Activated CD8-positive, alpha-beta memory T cell treated with anti-CD3 and anti-CD28 coated beads for 48 hours (primary cell): ENCODE results near the gene OPN1MW3.
"Not testable (repeated sequence)": the region's sequence is repeated elsewhere in the genome, so short reads cannot be mapped to it uniquely, and the experiment has no call there.

Experiments used
- DNase-seq, 3 experiments: peaks; one replicate each; pipeline ENCODE4 v3.0.0-alpha.2; 2020; ENCODE audit warnings: low read depth in 2 of 3, low spot score in 2 of 3

The OPN1MW3 gene

DNA sequence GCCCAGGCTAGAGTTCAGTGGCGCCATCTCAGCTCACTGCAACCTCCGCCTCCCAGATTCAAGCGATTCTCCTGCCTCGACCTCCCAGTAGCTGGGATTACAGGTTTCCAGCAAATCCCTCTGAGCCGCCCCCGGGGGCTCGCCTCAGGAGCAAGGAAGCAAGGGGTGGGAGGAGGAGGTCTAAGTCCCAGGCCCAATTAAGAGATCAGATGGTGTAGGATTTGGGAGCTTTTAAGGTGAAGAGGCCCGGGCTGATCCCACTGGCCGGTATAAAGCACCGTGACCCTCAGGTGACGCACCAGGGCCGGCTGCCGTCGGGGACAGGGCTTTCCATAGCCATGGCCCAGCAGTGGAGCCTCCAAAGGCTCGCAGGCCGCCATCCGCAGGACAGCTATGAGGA, at the start of gene OPN1MW3:
OPN1MW3 (plus strand) TSS at position 301 of the 400 bp plus-strand sequence; CDS start at position 339, 38 bp downstream.
- DNase-seq, result not testable (repeated sequence)

DNA sequence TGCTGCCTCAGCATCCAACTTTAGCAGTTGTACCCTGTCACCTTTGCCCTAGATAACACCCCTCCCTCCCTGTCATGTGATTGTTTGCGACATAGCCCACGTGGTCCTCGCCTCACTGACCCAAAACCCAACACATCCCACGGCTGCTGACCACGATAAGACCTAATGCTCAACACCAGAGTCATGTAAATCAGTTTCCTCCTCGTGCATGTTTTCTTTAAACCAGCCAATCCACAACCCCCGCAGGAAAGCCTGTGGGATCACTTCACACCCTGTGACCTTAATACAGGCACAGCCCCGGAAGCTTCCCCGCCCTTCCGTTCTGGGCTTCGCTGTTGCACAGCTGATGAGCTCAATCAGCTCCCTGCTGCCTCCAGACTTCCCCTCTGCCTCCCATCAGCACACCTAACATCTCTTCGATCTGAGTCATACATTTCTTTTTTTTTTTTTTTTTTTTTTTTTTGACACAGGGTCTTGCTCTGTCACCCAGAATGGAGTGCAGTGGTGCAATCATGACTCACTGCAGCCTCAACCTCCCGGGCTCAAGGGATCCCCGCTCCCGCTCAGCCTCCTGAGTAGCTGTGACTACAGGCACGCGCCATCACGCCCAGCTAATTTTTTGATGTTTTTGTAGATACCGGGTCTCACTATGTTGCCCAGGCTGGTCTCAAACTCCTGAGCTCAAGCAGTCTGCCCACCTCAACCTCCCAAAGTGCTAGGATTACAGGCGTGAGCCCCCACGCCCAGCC, 47.5 kb upstream of the OPN1MW3 start:
- not testable (repeated sequence) for DNase-seq

DNA sequence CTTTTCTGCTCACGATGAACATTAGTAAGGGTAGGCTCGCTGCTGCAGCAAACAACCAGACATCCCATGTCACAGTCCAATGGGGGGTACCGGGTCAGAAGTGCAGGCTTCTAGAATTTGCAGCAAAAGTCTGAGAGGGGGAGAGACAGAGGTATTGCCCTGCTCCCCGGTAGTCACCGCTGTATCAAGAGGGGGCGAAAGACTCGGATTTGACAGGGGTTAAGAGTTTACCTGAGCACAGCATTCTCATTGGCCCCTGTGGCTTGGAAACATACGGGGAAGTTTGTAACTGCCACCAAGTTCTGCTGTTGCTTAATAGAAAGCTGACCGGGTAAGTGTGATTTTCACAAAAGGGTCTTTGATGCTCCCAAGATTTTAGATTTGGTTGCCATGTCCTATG, 46.3 kb upstream of the OPN1MW3 start:
- DNase-seq, result not testable (repeated sequence)

DNA sequence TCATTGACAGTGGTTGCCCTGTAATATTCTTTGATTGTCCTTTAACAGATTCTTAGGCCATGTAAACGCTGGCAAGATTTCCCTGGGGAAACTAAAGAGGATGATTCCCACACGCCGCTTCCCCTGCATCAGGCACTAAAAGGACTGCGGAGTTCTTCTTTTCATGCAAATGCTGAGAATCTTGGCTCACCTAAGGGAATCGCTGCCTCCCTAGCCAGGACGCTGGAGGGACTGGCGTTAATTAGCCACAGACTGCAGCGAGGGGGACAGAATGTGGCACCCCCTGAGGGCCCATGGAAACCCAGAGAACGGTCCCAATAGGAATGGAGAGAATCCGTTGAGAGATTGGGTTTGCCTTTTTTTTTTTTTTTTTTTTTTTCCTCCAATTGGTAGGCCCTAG, 45.9 kb upstream of the OPN1MW3 start:
- not testable (repeated sequence) for DNase-seq

DNA sequence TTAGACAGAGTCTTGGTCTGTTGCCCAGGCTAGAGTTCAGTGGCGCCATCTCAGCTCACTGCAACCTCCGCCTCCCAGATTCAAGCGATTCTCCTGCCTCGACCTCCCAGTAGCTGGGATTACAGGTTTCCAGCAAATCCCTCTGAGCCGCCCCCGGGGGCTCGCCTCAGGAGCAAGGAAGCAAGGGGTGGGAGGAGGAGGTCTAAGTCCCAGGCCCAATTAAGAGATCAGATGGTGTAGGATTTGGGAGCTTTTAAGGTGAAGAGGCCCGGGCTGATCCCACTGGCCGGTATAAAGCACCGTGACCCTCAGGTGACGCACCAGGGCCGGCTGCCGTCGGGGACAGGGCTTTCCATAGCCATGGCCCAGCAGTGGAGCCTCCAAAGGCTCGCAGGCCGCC, 37.9 kb upstream of the OPN1MW3 start, which contains the start of gene OPN1MW2:
OPN1MW2 (plus strand) TSS at position 301 of the 400 bp plus-strand sequence; CDS start at position 361, 60 bp downstream.
- not testable (repeated sequence) for DNase-seq

DNA sequence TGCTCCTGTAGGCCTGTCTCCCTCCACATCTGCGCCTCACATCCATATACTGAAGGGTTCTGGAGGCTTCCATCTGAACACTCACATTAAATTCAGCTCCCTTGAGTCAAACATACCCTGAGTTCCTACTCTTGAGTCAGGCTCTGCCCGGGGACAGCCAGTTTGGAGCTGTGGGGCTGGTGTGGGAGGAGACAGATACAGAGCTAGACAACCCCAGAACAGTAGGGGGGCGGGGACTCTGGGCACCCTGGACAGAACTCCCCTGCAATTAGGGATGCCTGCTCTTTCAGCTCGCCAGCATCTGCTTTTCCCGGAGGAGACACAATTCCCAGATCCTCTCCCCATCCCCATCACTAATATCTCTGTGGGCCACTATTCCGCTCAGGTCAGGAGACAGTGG, 32.1 kb upstream of the OPN1MW3 start:
- DNase-seq, result not testable (repeated sequence)

DNA sequence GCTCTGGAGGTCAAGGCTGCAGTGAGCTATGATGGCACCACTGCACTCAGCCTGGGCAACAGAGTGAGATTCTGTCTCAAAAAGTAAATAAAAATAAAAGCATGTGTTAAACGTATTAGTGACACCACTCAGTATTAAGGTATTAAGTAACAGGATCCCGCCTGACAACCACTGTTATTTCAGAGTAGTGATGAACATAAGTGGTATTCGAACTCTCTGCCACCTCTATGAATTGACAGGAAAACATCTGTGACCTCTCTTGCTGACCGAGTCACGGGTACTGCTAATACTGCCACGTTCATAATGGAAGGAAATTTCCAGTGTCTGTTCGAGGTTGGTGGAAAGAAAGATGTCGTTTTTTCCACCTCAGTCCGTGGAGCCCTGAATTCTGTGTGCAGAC, 30.7 kb upstream of the OPN1MW3 start:
- DNase-seq, result not testable (repeated sequence)

DNA sequence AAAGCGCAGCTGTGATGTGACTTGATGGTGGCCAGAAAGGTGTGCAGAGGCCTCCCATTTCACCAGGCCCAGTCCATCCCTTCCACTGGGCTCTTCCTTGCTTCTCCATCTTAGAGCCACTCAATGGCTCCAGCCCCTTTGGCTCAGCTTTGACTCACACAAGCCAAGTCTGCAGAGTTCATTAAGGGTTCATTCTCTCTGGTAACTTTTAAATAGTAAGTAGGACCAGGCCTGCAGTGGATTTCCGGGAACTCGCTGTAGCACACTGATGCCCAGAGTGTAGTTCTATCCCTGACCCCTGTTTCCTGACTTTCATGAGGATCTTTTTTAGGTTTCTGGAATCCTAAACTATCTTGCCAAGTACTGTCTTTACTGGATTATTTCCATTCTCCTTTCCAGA, 25.9 kb upstream of the OPN1MW3 start:
- not testable (repeated sequence) for DNase-seq

DNA sequence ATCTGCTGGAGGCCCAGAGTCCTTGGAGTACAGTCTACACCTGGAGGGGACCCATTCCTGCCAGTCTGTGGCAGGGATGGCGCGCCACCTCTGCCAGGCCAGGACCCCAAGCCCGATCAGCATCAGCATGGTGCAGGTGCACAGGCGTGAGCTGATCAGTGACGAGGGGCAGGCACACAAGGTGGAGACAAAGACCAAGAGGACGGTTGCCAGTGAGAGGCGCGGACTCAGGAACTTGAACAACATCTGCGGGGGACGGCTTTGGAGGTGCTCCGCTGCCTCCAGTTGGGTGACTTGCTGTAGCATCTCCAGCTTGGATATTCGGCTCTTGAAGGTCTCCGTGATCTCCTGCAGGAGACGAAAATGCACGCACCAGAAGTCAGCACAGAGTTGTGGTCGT, 23.8 kb upstream of the OPN1MW3 start:
- not testable (repeated sequence) for DNase-seq

DNA sequence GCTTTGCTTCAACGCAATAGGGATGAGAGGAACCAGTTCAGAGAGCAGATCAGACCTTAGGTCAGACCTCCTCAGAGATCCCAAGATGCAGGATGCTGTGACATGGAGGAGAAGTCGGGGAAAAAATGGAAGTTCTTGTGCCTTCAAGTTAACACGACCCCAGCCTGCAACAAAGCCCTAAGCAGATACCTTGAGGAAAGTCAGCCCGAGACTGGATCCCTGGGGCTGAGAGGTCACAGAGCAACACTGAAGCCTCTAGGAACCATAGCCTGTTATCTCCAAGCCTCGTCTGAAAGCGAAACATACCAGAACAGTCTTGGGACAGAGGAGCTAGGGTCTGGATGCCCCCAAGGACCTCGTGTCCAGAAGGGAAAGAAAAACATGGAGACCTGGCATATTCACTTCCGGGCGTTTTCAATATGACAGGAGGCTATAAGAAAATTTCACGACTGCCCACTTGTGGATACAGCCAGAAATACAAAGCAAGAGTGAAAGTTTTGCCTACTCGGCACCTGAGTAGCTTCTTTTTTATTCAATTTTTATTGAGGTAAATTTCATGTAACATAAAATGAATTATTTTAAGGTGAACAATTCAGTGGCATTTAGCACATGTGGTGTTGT, 18.3 kb upstream of the OPN1MW3 start:
- DNase-seq, result not testable (repeated sequence)

DNA sequence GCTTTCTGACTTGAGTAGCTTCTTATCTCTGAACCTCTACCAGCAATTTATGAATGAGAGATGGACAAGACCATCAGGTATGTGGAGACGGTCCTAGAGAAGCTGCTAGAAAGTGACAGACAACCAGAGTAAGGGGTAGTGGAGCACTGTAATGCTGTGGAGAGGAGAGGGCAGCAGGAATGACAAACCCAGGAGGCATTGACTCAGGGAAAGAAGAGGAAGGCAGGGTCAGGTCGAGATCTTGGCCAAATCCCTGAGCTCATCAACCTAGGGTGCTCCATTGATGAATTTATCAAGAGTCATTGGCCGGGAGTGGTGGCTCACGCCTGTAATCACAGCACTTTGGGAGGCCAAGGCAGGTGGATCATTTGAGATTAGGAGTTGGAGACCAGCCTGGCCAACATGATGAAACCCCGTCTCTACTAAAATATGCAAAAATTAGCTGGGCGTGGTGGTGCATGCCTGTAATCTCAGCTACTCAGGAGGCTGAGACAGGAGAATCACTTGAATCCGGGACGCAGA, 17.3 kb upstream of the OPN1MW3 start:
- DNase-seq, result not testable (repeated sequence)

DNA sequence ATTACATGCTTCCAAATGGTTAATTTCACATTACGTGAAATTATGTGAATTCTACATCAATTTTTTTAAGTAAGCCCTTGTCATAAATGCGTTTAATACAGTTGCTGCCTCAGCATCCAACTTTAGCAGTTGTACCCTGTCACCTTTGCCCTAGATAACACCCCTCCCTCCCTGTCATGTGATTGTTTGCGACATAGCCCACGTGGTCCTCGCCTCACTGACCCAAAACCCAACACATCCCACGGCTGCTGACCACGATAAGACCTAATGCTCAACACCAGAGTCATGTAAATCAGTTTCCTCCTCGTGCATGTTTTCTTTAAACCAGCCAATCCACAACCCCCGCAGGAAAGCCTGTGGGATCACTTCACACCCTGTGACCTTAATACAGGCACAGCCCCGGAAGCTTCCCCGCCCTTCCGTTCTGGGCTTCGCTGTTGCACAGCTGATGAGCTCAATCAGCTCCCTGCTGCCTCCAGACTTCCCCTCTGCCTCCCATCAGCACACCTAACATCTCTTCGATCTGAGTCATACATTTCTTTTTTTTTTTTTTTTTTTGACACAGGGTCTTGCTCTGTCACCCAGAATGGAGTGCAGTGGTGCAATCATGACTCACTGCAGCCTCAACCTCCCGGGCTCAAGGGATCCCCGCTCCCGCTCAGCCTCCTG, 9.9 kb upstream of the OPN1MW3 start:
- not testable (repeated sequence) for DNase-seq

DNA sequence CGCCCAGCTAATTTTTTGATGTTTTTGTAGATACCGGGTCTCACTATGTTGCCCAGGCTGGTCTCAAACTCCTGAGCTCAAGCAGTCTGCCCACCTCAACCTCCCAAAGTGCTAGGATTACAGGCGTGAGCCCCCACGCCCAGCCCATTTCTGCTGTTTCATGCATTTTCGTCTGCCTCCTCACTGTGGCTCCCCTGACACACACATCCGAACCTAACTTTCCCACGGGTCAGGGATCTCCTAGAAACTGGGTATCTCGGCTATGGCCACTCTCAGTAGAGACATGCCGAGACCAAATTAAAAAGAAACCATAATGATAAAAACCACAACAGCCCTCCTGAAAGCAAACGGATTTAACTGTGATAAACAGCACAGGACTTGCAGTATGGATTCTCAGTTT, 9.3 kb upstream of the OPN1MW3 start:
- not testable (repeated sequence) for DNase-seq

DNA sequence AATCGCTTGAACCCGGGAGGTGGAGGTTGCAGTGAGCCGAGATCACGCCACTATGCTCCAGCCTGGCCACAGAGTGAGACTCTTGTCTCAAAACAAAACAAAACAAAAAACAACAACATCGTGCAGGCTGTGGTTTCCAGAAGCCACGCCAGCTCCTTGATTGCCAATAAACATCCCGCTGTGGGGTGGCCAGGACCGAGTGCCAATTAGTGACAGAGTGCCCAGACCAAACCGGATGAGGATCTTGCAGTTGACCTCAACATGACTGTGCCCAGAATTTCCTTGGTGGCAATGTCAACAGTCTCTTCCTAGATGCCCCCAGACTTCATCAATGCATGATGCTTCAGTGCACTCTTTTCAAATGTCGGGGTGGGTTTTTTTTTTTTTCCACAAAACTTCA, 1.3 kb downstream of the OPN1MW3 start:
- DNase-seq, result not testable (repeated sequence)

DNA sequence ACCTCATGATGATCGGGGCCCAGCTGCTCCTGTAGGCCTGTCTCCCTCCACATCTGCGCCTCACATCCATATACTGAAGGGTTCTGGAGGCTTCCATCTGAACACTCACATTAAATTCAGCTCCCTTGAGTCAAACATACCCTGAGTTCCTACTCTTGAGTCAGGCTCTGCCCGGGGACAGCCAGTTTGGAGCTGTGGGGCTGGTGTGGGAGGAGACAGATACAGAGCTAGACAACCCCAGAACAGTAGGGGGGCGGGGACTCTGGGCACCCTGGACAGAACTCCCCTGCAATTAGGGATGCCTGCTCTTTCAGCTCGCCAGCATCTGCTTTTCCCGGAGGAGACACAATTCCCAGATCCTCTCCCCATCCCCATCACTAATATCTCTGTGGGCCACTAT, 5.7 kb downstream of the OPN1MW3 start:
- not testable (repeated sequence) for DNase-seq

DNA sequence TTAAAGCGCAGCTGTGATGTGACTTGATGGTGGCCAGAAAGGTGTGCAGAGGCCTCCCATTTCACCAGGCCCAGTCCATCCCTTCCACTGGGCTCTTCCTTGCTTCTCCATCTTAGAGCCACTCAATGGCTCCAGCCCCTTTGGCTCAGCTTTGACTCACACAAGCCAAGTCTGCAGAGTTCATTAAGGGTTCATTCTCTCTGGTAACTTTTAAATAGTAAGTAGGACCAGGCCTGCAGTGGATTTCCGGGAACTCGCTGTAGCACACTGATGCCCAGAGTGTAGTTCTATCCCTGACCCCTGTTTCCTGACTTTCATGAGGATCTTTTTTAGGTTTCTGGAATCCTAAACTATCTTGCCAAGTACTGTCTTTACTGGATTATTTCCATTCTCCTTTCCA, 11.9 kb downstream of the OPN1MW3 start:
- not testable (repeated sequence) for DNase-seq

DNA sequence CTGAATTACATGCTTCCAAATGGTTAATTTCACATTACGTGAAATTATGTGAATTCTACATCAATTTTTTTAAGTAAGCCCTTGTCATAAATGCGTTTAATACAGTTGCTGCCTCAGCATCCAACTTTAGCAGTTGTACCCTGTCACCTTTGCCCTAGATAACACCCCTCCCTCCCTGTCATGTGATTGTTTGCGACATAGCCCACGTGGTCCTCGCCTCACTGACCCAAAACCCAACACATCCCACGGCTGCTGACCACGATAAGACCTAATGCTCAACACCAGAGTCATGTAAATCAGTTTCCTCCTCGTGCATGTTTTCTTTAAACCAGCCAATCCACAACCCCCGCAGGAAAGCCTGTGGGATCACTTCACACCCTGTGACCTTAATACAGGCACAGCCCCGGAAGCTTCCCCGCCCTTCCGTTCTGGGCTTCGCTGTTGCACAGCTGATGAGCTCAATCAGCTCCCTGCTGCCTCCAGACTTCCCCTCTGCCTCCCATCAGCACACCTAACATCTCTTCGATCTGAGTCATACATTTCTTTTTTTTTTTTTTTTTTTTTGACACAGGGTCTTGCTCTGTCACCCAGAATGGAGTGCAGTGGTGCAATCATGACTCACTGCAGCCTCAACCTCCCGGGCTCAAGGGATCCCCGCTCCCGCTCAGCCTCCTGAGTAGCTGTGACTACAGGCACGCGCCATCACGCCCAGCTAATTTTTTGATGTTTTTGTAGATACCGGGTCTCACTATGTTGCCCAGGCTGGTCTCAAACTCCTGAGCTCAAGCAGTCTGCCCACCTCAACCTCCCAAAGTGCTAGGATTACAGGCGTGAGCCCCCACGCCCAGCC, 27.3 kb downstream of the OPN1MW3 start:
- DNase-seq, result not testable (repeated sequence)

DNA sequence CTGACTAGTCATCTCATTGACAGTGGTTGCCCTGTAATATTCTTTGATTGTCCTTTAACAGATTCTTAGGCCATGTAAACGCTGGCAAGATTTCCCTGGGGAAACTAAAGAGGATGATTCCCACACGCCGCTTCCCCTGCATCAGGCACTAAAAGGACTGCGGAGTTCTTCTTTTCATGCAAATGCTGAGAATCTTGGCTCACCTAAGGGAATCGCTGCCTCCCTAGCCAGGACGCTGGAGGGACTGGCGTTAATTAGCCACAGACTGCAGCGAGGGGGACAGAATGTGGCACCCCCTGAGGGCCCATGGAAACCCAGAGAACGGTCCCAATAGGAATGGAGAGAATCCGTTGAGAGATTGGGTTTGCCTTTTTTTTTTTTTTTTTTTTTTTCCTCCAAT, 29.0 kb downstream of the OPN1MW3 start:
- not testable (repeated sequence) for DNase-seq

DNA sequence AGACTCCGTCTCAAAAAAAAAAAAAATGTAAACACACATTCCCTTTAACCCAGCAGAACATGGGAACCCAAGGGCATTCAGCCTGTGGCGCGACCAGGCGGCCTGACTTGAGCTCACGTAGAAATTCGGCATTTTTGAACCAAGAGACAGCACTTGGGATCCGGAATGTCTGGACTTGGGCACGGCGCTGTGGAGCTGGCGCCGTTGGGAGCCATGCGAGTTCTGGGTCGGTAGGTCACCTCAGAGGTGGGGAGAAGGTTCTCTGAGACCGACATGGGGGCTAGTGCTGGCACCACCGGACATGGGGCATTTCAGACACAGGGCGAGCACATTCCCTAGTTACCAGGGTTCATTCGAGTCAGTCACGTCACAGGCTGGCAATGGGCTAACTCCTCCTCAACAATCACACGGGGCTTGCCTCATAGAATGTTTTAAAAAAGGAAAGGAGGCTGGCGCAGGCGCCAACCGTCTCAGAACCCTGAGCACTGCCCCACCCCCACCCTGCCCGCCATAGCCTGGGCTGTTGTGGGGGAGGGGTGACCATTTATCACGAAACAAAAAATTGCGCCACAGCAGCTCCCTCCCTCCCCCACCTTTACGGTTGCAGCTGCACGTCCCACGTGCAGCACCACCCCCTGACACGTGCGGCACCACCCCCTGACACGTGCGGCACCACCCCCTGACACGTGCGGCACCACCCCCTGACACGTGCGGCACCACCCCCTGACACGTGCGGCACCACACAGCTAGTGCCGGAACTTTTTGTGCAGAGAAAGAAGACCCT, 37.6 kb downstream of the OPN1MW3 start, which contains the start of gene TEX28:
TEX28 (minus strand) TSS at position 334 of the 784 bp plus-strand sequence. CDS start 3,007 bp downstream, outside the sequence.
- DNase-seq, result no peak
